ACC112 (cell line): ENCODE data around the gene TVP23B.
"Not testable (repeated sequence)": the region's sequence is repeated elsewhere in the genome, so short reads cannot be mapped to it uniquely, and the experiment has no call there.

Experiments
- H2AFZ ChIP-seq: fragments of 200-600 bp; sonication (generic); one replicate; pipeline ENCODE4 v1.6.0; 2017; ENCODE audit warnings: antibody characterized with exemption, low read length; ENCODE audit not compliant: unreplicated experiment
- H3K27ac ChIP-seq: fragments of 200-600 bp; sonication (generic); 2 replicates; pipeline ENCODE4 v1.5.1; 2014; ENCODE audit warnings: low read depth, mild to moderate bottlenecking, antibody characterized with exemption, low read length, moderate library complexity
- H3K27me3 ChIP-seq: fragments of 200-600 bp; sonication (generic); 2 replicates; pipeline ENCODE4 v1.6.1; 2014; ENCODE audit warnings: mild to moderate bottlenecking, antibody characterized with exemption, low read length, moderate library complexity, mixed read lengths; ENCODE audit not compliant: insufficient read depth
- H3K36me3 ChIP-seq: fragments of 200-600 bp; sonication (generic); 2 replicates; pipeline ENCODE4 v1.6.1; 2016; ENCODE audit warnings: mild to moderate bottlenecking, antibody characterized with exemption, low read length, moderate library complexity, mixed read lengths; ENCODE audit not compliant: insufficient read depth
- H3K4me1 ChIP-seq: fragments of 200-600 bp; sonication (generic); one replicate; pipeline ENCODE4 v1.6.1; 2016; ENCODE audit warnings: low read length, mixed read lengths; ENCODE audit not compliant: insufficient read depth, unreplicated experiment, control insufficient read depth
- H3K4me3 ChIP-seq: fragments of 200-600 bp; sonication (generic); 2 replicates; pipeline ENCODE4 v1.5.1; 2014; ENCODE audit warnings: mild to moderate bottlenecking, low read depth, low read length
- H3K79me2 ChIP-seq: fragments of 200-600 bp; sonication (generic); one replicate; pipeline ENCODE4 v1.6.0; 2016; ENCODE audit warnings: low read length; ENCODE audit not compliant: control insufficient read depth, unreplicated experiment, insufficient read depth

The TVP23B gene

GRCh38 chr17:18780991-18781718 lies at the start of gene TVP23B:
Gene TVP23B, plus strand, starts transcription at chr17:18781183. Its CDS starts 111 bp downstream, at chr17:18781294.
- H3K36me3 ChIP-seq, H3K4me1 ChIP-seq, H3K27me3 ChIP-seq: not testable (repeated sequence)
- peaks cover 35% of the 10 kb centered on the region for H3K79me2 ChIP-seq
- H2AFZ ChIP-seq = peak within 1 kb of the TSS; percentile 81
- H3K4me3 ChIP-seq = peak within 1 kb of the TSS; percentile 82
- peak within 1 kb of the TSS; percentile 50; the same call in 1 of the 2 replicates for H3K27ac ChIP-seq

GRCh38 chr17:18732438-18732837 lies 48.5 kb upstream of the TVP23B start:
- H3K27ac ChIP-seq = peak overlapping the region; percentile 37; the same call in 1 of the 2 replicates
- H2AFZ ChIP-seq, H3K4me1 ChIP-seq, H3K36me3 ChIP-seq, H3K4me3 ChIP-seq, H3K79me2 ChIP-seq, H3K27me3 ChIP-seq: not testable (repeated sequence)

- H3K27ac ChIP-seq = peak overlapping the region; percentile 93
- H3K27me3 ChIP-seq = not testable (repeated sequence)
- peak overlapping the region; percentile 21; the same call in 1 of the 2 replicates for H3K4me3 ChIP-seq
Measured at GRCh38 chr17:18733350-18733749, 47.6 kb upstream of the TVP23B start.

DNA sequence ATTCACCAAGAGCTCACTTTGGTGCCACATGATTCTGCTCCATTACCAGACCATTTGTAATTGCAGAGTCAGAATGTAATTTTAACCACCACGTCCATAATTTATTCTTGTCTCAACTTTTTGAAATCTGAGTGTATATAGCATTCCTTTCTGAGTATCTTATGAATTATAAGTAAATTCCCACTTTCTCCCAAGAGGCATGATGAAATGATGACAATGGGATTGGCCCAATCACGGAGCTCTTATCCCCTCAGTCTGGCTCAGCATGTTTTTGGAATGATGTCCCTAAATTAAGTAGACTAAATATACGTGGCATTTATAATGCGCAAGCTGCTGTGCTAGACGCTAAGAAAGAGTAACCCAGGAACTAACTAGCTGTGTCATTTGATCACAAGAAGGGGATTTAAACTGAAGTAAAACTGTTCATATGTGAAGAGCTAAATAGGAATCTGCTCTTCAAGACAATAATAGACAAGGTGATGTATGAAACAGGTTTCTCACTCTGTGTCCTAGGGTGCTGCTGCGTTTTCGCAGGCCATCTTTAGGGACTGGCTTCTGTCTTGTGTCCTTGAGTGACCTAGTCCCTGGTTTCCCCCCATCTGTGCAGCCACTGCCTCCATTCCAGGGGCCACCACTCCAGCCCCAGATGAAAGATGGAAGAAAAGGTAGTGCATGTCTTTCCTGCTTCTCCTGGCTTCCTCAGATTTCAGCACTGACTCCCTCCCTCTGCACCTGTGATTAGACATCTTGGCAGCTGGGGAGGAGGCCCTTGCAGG lies 41.2 kb upstream of the TVP23B start:
- not testable (repeated sequence) for H2AFZ ChIP-seq, H3K4me3 ChIP-seq, H3K36me3 ChIP-seq, H3K79me2 ChIP-seq, H3K4me1 ChIP-seq, H3K27me3 ChIP-seq, H3K27ac ChIP-seq

More at GRCh38 chr17:18733350-18733749, 47.6 kb upstream of the TVP23B start:
- H3K4me1 ChIP-seq, H3K79me2 ChIP-seq, H3K36me3 ChIP-seq, H2AFZ ChIP-seq: not testable (repeated sequence)

DNA sequence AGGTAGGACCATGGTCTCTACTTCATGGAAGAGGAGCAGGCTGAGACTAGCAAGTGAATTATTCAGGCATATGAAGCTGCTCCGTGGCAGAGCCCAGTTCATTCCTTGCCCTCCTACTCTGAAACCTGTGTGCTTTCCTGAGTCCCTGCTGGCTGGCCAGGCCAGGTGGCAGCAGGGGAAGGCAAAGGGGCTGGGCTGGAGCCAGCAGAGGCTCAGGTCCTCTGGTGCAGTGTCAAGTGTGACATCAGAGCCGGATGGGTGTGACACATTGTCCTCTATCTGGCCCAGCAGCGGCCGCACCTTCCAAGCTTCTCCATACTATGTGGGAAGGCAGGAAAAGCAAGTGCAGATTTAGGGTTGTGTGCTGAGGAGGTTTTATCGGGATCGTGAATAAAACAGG lies 39.8 kb upstream of the TVP23B start:
- not testable (repeated sequence) for H2AFZ ChIP-seq, H3K27ac ChIP-seq, H3K79me2 ChIP-seq, H3K4me3 ChIP-seq, H3K4me1 ChIP-seq, H3K27me3 ChIP-seq, H3K36me3 ChIP-seq

GRCh38 chr17:18743699-18744421 lies 37.1 kb upstream of the TVP23B start, which contains the start of gene FBXW10:
Gene FBXW10, plus strand, starts transcription at chr17:18744054. Its CDS starts 191 bp downstream, at chr17:18744245.
- not testable (repeated sequence) for H3K36me3 ChIP-seq, H3K27ac ChIP-seq, H3K79me2 ChIP-seq, H2AFZ ChIP-seq, H3K4me1 ChIP-seq, H3K4me3 ChIP-seq, H3K27me3 ChIP-seq

DNA sequence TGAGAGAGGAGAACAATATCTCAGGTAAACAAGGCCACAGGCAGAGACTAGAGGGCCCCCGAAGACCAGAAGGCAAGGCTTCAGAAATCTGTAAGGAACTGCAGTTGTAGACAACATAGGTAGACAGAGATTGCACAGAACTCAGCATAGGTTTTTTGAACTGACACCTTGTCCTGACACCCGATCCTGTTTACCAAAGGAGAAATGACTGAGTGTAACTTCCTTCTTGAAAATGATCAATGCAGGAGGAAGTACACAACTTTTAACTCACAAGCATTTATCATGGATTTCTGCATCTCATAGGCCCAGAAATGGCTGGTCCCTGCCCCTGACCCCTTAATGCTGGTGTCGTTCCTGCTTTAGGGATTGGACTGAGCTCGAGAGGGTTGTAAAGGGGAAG lies 36.3 kb upstream of the TVP23B start:
- H3K79me2 ChIP-seq, H2AFZ ChIP-seq, H3K27me3 ChIP-seq, H3K36me3 ChIP-seq, H3K4me3 ChIP-seq, H3K27ac ChIP-seq, H3K4me1 ChIP-seq: not testable (repeated sequence)

GRCh38 chr17:18746551-18746950 lies 34.4 kb upstream of the TVP23B start:
- H3K27ac ChIP-seq, H3K4me1 ChIP-seq, H3K27me3 ChIP-seq, H3K36me3 ChIP-seq, H3K79me2 ChIP-seq, H2AFZ ChIP-seq, H3K4me3 ChIP-seq: not testable (repeated sequence)

DNA sequence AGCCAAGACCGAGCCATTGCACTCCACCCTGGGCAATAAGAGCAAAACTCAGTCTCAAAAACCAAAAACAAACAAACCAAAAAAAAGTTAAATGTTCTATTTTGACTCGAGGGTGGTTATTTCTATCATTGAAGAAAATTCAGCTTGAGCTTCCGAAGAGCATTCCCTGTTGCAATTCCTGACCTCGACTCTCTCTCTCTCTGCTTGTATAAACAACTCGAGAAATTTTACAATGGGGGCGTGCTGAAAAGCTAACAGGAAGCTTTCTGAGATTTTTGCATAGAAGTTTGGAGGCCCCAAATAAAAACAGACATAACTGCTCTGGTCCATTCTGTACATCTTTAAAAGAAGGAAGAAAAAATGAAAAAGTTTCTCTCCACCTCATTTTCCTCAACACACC lies 33.5 kb upstream of the TVP23B start:
- H3K27me3 ChIP-seq, H2AFZ ChIP-seq, H3K4me1 ChIP-seq: not testable (repeated sequence)

GRCh38 chr17:18750242-18750641 lies 30.7 kb upstream of the TVP23B start:
- H3K4me3 ChIP-seq, H3K27me3 ChIP-seq, H3K27ac ChIP-seq, H3K4me1 ChIP-seq, H3K36me3 ChIP-seq, H3K79me2 ChIP-seq, H2AFZ ChIP-seq: not testable (repeated sequence)

More for the DNA sequence above, 33.5 kb upstream of the TVP23B start:
- not testable (repeated sequence) for H3K36me3 ChIP-seq, H3K4me3 ChIP-seq, H3K27ac ChIP-seq, H3K79me2 ChIP-seq
